PC-3 (cell line): Measurements from ENCODE around the gene TGM2. TPM values are rescaled to one million over a fixed set of nuclear protein-coding genes. Genes with fewer than 3 reads are reported as not detected.

Experiments used
- ATAC-seq: fragments of 200-7000 bp; cut with Tn5 transposase; 2 replicates; pipeline ENCODE4 v1.9.1; 2020; ENCODE audit warnings: mild to moderate bottlenecking, moderate library complexity
- BruUV-seq: library from RNA; stranded (reverse); fragments of 400-500 nt; replicated peaks from 2 replicates; lab custom pipeline; 2021; lab: Mats Ljungman, UMichigan
- CTCF ChIA-PET: fragments of 300-600 bp; sonication (Branson Sonifier 250); formaldehyde crosslinking; loops from one replicate; lab custom pipeline; 2022; ENCODE audit warnings: antibody characterized with exemption; lab: Charles Lee
- POLR2A ChIA-PET: fragments of 300-600 bp; sonication (Branson Sonifier 250); formaldehyde crosslinking; loops from one replicate; lab custom pipeline; 2022; ENCODE audit warnings: antibody characterized with exemption; ENCODE audit not compliant: unreplicated experiment; lab: Charles Lee
- DNase-seq: peaks from one replicate; pipeline ENCODE4 v3.0.0-alpha.2; 2015
- H2AFZ ChIP-seq: fragments of 300-600 bp; sonication (generic); 2 replicates; pipeline ENCODE4 v1.6.0; 2016; ENCODE audit warnings: antibody characterized with exemption, low read length
- H3F3A ChIP-seq: fragments of 300-600 bp; sonication (generic); one replicate; pipeline ENCODE4 v1.6.0; 2017; ENCODE audit warnings: antibody characterized with exemption, low read length, control low read depth, mild to moderate bottlenecking; ENCODE audit not compliant: unreplicated experiment
- H3K27ac ChIP-seq: fragments of 300-600 bp; sonication (generic); 2 replicates; pipeline ENCODE4 v1.5.1; 2016; ENCODE audit warnings: mild to moderate bottlenecking, low read length
- H3K27me3 ChIP-seq: fragments of 300-600 bp; sonication (generic); 2 replicates; pipeline ENCODE4 v1.6.1; 2016; ENCODE audit warnings: low read length, mixed read lengths
- H3K36me3 ChIP-seq: fragments of 300-600 bp; sonication (generic); 2 replicates; pipeline ENCODE4 v1.6.1; 2016; ENCODE audit warnings: low read depth, mixed run types, low read length, mixed read lengths
- H3K4me1 ChIP-seq: fragments of 300-600 bp; sonication (generic); 2 replicates; pipeline ENCODE4 v1.5.1; 2016; ENCODE audit warnings: low read length; ENCODE audit not compliant: insufficient read depth
- H3K4me2 ChIP-seq: fragments of 300-600 bp; sonication (generic); 2 replicates; pipeline ENCODE4 v1.6.0; 2016; ENCODE audit warnings: low read length
- H3K4me3 ChIP-seq: fragments of 300-600 bp; sonication (generic); 2 replicates; pipeline ENCODE4 v1.5.1; 2016; ENCODE audit warnings: mild to moderate bottlenecking, low read length, mixed read lengths
- H3K79me2 ChIP-seq: fragments of 300-600 bp; sonication (generic); 2 replicates; pipeline ENCODE4 v1.6.1; 2017; ENCODE audit warnings: low read length, mixed read lengths
- H3K9ac ChIP-seq: fragments of 300-600 bp; sonication (generic); 2 replicates; pipeline ENCODE4 v1.6.0; 2016; ENCODE audit warnings: mild to moderate bottlenecking, low read length
- H3K9me2 ChIP-seq: fragments of 300-600 bp; sonication (generic); replicated peaks from 2 replicates; pipeline ENCODE4 v1.6.1; 2016; ENCODE audit warnings: mixed run types, low read length, mixed read lengths
- H3K9me3 ChIP-seq: fragments of 300-600 bp; sonication (generic); 2 replicates; pipeline ENCODE4 v1.6.1; 2016; ENCODE audit warnings: low read length, mixed read lengths
- H4K20me1 ChIP-seq: fragments of 300-600 bp; sonication (generic); 2 replicates; pipeline ENCODE4 v1.6.1; 2016; ENCODE audit warnings: low read length, mixed read lengths
- CTCF ChIP-seq: fragments of 300-600 bp; sonication (generic); conservative IDR thresholded peaks from 2 replicates; pipeline ENCODE4 v1.5.1; 2017; ENCODE audit warnings: antibody characterized with exemption, low read depth, mild to moderate bottlenecking, low read length
- EZH2 ChIP-seq: fragments of 300-600 bp; sonication (generic); IDR thresholded peaks from one replicate; pipeline ENCODE4 v1.6.1; 2017; ENCODE audit warnings: antibody characterized with exemption, mild to moderate bottlenecking, low read length; ENCODE audit not compliant: unreplicated experiment
- EZH2phosphoT487 ChIP-seq: fragments of 300-600 bp; sonication (generic); IDR thresholded peaks from 2 replicates; pipeline ENCODE4 v1.6.1; 2018; ENCODE audit warnings: mild to moderate bottlenecking, antibody characterized with exemption, low read length, borderline replicate concordance
- intact Hi-C: fragments of 100-400 bp; cut with micrococcal nuclease; formaldehyde crosslinking; loops from 2 replicates; pipeline ENCODE4 v1.9.0; 2023
- total RNA-seq: library from RNA; depleted of rRNA; stranded (reverse); fragments of >200 nt; gene quantifications from 2 replicates; pipeline ENCODE4 v1.2.3, GENCODE V29; 2014

Gene TGM2
- total RNA-seq, 1 experiment from 2014 or later, result 583 TPM

GRCh38 chr20:38167851-38168760 is 3.0 kb upstream of the TGM2 start:
- DNase-seq, result peak; percentile 98
- POLR2A ChIA-PET, result interaction anchor here (1.1 kb wide), 1 partner anchor 15 kb away, joined by 4 read pairs; no protein-coding TSS in a partner anchor
- CTCF ChIA-PET, result interaction anchor here (0.5 to 1.7 kb wide), 4 partner anchors 53 to 175 kb away, joined by 3 to 5 read pairs (median 4); no protein-coding TSS in a partner anchor

GRCh38 chr20:38167328-38167850 is 2.3 kb upstream of the TGM2 start:
- Histone ChIP-seq H3K36me3 (no peaks in the 10 kb centered on the region), H4K20me1 (no peaks in the 10 kb centered on the region), H2AFZ (no peak overlapping the region), H3K4me3 (no peak overlapping the region), H3K4me2 (peak overlapping the region; percentile 58), H3K79me2 (peaks cover 34% of the 10 kb centered on the region), H3K27ac (peak overlapping the region; percentile 94), H3K9me3 (no peaks in the 10 kb centered on the region), H3K9ac (peak overlapping the region; percentile 78), H3K9me2 (no peaks in the 10 kb centered on the region), H3K4me1 (peaks cover 92% of the 10 kb centered on the region), H3F3A (peaks cover 10% of the 10 kb centered on the region), H3K27me3 (no peaks in the 10 kb centered on the region)
- TF ChIP-seq CTCF, result no peak
- no peak for TF ChIP-seq EZH2
- no peak for TF ChIP-seq EZH2phosphoT487
- ATAC-seq, result no peak
- ChIA-PET POLR2A (interaction anchor here (1.1 kb wide), 1 partner anchor 15 kb away, joined by 4 read pairs; no protein-coding TSS in a partner anchor), CTCF (interaction anchor here (0.5 to 1.7 kb wide), 3 partner anchors 54 to 175 kb away, joined by 4 to 5 read pairs (median 4); no protein-coding TSS in a partner anchor)
- no peak for DNase-seq
- intact Hi-C loops, result loop anchor here (5.0 kb wide), 1 partner anchor 55 kb away; no protein-coding TSS in a partner anchor
- BruUV-seq, result no TSS peak

More at GRCh38 chr20:38167851-38168760, 3.0 kb upstream of the TGM2 start:
- Histone ChIP-seq H3K9me2 (no peaks in the 10 kb centered on the region), H3K4me1 (peaks cover 92% of the 10 kb centered on the region), H3K36me3 (no peaks in the 10 kb centered on the region), H4K20me1 (no peaks in the 10 kb centered on the region), H2AFZ (no peak overlapping the region), H3F3A (peaks cover 10% of the 10 kb centered on the region), H3K27ac (peak overlapping the region; percentile 94), H3K79me2 (peaks cover 27% of the 10 kb centered on the region), H3K27me3 (no peaks in the 10 kb centered on the region), H3K9ac (peak overlapping the region; percentile 78), H3K4me2 (peak overlapping the region; percentile 58), H3K9me3 (no peaks in the 10 kb centered on the region), H3K4me3 (no peak overlapping the region)
- no peak for TF ChIP-seq EZH2
- no peak for TF ChIP-seq EZH2phosphoT487
- no peak for TF ChIP-seq CTCF
- BruUV-seq, result no TSS peak
- intact Hi-C loops, result loop anchor here (5.0 kb wide), 1 partner anchor 56 kb away; no protein-coding TSS in a partner anchor
- peak; percentile 62 for ATAC-seq
